T-helper 22 cell (primary cell): ENCODE results near the gene OR4S1.
"Not testable (repeated sequence)": the region's sequence is repeated elsewhere in the genome, so short reads cannot be mapped to it uniquely, and the experiment has no call there.

Source experiments
- DNase-seq: peaks from one replicate; pipeline ENCODE4 v3.0.0-alpha.2; 2020; ENCODE audit warnings: low read depth

The OR4S1 gene

DNA sequence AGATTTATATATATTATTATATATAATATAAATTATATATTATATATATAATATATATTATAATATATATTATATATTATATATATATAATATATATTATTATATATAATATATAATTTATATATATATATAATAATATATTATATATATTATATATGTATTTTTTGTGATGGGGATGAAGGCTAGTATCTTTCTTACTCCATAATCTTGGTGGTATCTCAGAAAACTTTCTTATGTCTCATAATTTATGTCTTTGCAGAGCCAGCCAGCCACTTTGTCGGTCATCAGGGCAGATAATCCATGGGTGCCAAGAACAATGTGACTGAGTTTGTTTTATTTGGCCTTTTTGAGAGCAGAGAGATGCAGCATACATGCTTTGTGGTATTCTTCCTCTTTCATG lies at the start of gene OR4S1:
Gene OR4S1, plus strand, starts transcription at position 301 of the 400 bp plus-strand sequence. Its CDS starts 0 bp downstream, at position 301.
- no peak for DNase-seq

- no peak for DNase-seq
These were observed 44.4 kb upstream of the OR4S1 start for GRCh38 chr11:48261600-48261999.

- DNase-seq, result no peak
These were observed 42.6 kb upstream of the OR4S1 start, which contains the start of gene OR4X1 for GRCh38 chr11:48263423-48263911. Gene OR4X1 (plus strand): TSS chr11:48263861. CDS start chr11:48263861, 0 bp downstream.

- DNase-seq, result no peak
These were observed 35.4 kb upstream of the OR4S1 start for GRCh38 chr11:48270621-48271020.

GRCh38 chr11:48272606-48273005 lies 33.4 kb upstream of the OR4S1 start:
- no peak for DNase-seq

- no peak for DNase-seq
These were observed 1.9 kb downstream of the OR4S1 start for GRCh38 chr11:48307760-48308386.

- not testable (repeated sequence) for DNase-seq
These were observed 7.6 kb downstream of the OR4S1 start for GRCh38 chr11:48313590-48313989.

DNA sequence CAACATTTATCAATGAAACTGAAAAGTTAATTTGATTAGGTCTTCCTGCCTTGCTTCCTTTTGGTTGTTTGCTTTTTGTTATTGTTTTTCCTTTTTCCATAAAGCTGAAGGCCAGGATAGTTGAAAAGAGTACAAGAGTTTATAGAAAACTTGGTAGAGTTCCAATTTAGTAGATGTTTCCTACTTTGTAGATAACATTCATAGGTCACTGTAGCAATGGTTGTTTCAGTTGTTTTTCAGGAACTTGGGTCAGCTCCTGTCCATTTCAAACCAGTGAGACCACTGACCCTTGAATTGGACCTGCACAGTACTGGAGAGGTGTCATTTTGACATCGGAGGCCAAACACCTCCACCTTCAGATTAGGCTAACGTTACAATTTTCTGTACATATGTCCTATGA lies 13.8 kb downstream of the OR4S1 start:
- not testable (repeated sequence) for DNase-seq

GRCh38 chr11:48324620-48325019 lies 18.6 kb downstream of the OR4S1 start, which contains the start of gene OR4C3:
Gene OR4C3 (plus strand): TSS chr11:48324920. CDS start chr11:48325022, 102 bp downstream.
- DNase-seq, result not testable (repeated sequence)

- no peak for DNase-seq
These were observed 35.4 kb downstream of the OR4S1 start for GRCh38 chr11:48341466-48341865.

DNA sequence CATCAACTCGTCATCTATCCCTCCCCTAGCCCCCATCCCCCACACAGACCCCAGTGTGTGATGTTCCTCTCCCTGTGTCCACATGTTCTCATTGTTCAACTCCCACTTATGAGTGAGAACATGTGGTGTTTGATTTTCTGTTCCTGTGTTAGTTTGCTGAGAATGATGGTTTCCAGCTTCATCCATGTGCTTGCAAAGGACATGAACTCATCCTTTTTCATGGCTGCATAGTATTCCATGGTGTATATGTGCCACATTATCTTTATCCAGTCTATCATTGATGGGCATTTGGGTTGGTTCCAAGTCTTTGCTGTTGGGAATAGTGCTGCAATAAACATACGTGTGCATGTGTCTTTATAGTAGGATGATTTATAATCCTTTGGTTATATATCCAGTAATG lies 36.5 kb downstream of the OR4S1 start:
- not testable (repeated sequence) for DNase-seq

- DNase-seq, result not testable (repeated sequence)
These were observed 40.3 kb downstream of the OR4S1 start for GRCh38 chr11:48346286-48346685.

GRCh38 chr11:48354013-48354412 lies 48.0 kb downstream of the OR4S1 start:
- DNase-seq, result no peak

GRCh38 chr11:48354677-48355076 lies 48.7 kb downstream of the OR4S1 start:
- DNase-seq, result no peak
